ENCODE data around the gene PGM1.
"Not testable (repeated sequence)": the region's sequence is repeated elsewhere in the genome, so short reads cannot be mapped to it uniquely, and the experiment has no call there.

Gene PGM1

GRCh38 chr1:63593303-63593885 is at the start of gene PGM1:
PGM1 (plus strand) TSS chr1:63593411; CDS start chr1:63593489, 78 bp downstream.
- peak; percentile 76 for DNase-seq

GRCh38 chr1:63545780-63546179 is 47.4 kb upstream of the PGM1 start:
- DNase-seq, result no peak

- no peak for DNase-seq
These were observed 45.5 kb upstream of the PGM1 start for GRCh38 chr1:63547621-63548294.

- no peak for DNase-seq
These were observed 44.9 kb upstream of the PGM1 start for GRCh38 chr1:63548303-63548702.

- DNase-seq, result no peak
These were observed 44.3 kb upstream of the PGM1 start for GRCh38 chr1:63548877-63549276.

GRCh38 chr1:63555480-63555879 is 37.7 kb upstream of the PGM1 start:
- DNase-seq, result no peak

- DNase-seq, result no peak
These were observed 35.7 kb upstream of the PGM1 start for GRCh38 chr1:63557365-63557987.

GRCh38 chr1:63559357-63559756 is 33.9 kb upstream of the PGM1 start:
- DNase-seq, result no peak

- no peak for DNase-seq
These were observed 29.5 kb upstream of the PGM1 start for GRCh38 chr1:63563745-63564144.

GRCh38 chr1:63569068-63569467 is 24.1 kb upstream of the PGM1 start:
- no peak for DNase-seq

- DNase-seq, result no peak
These were observed 23.4 kb upstream of the PGM1 start for GRCh38 chr1:63569640-63570316.

- DNase-seq, result not testable (repeated sequence)
These were observed 20.5 kb upstream of the PGM1 start for GRCh38 chr1:63572686-63573085.

GRCh38 chr1:63574203-63574796 is 18.9 kb upstream of the PGM1 start:
- DNase-seq, result not testable (repeated sequence)

- no peak for DNase-seq
These were observed 17.8 kb upstream of the PGM1 start for GRCh38 chr1:63575340-63575826.

- DNase-seq, result not testable (repeated sequence)
These were observed 6.9 kb upstream of the PGM1 start for GRCh38 chr1:63586326-63586725.

- DNase-seq, result no peak
These were observed 3.0 kb upstream of the PGM1 start for GRCh38 chr1:63590166-63590560.

- no peak for DNase-seq
These were observed 492 bp upstream of the PGM1 start for GRCh38 chr1:63592536-63593302.

GRCh38 chr1:63593886-63594605 is 835 bp downstream of the PGM1 start:
- DNase-seq, result peak; percentile 75

- no peak for DNase-seq
These were observed 2.2 kb downstream of the PGM1 start for GRCh38 chr1:63595435-63595834.

- DNase-seq, result no peak
These were observed 6.6 kb downstream of the PGM1 start for GRCh38 chr1:63599799-63600198.

- DNase-seq, result no peak
These were observed 7.0 kb downstream of the PGM1 start for GRCh38 chr1:63600248-63600647.

- DNase-seq, result no peak
These were observed 7.8 kb downstream of the PGM1 start for GRCh38 chr1:63601061-63601460.
